Mesodermal cell (in vitro differentiated cells): ENCODE data around the gene AACS.

Source experiments
- H3K27ac ChIP-seq: 2 replicates; pipeline ENCODE4 v1.7.0; 2013; ENCODE audit warnings: mild to moderate bottlenecking, low read depth, low read length, moderate library complexity; ENCODE audit not compliant: severe bottlenecking
- H3K36me3 ChIP-seq: 2 replicates; pipeline ENCODE4 v1.7.1; 2013; ENCODE audit warnings: mild to moderate bottlenecking, low read length, moderate library complexity; ENCODE audit not compliant: control insufficient read depth, insufficient read depth
- H3K4me1 ChIP-seq: one replicate; pipeline ENCODE4 v1.7.1; 2013; ENCODE audit warnings: mild to moderate bottlenecking, low read length; ENCODE audit not compliant: insufficient read depth, control insufficient read depth, poor library complexity, severe bottlenecking
- H3K4me3 ChIP-seq: 2 replicates; pipeline ENCODE4 v1.7.0; 2013; ENCODE audit warnings: low read length, control low read depth, mild to moderate bottlenecking; ENCODE audit not compliant: insufficient read depth, poor library complexity, severe bottlenecking; ENCODE audit errors: extremely low read depth
- H3K9me3 ChIP-seq: 2 replicates; pipeline ENCODE4 v1.7.1; 2013; ENCODE audit warnings: mild to moderate bottlenecking, low read length, moderate library complexity; ENCODE audit not compliant: control insufficient read depth
- WGBS, 2 experiments: methylation state at CpG; one replicate each; pipeline ENCODE4 v1.1.5; 2013; ENCODE audit warnings: missing lambda C conversion rate in 2 of 2; ENCODE audit not compliant: insufficient coverage in 2 of 2; 5-methylcytosine and 5-hydroxymethylcytosine counted together

Gene AACS

DNA sequence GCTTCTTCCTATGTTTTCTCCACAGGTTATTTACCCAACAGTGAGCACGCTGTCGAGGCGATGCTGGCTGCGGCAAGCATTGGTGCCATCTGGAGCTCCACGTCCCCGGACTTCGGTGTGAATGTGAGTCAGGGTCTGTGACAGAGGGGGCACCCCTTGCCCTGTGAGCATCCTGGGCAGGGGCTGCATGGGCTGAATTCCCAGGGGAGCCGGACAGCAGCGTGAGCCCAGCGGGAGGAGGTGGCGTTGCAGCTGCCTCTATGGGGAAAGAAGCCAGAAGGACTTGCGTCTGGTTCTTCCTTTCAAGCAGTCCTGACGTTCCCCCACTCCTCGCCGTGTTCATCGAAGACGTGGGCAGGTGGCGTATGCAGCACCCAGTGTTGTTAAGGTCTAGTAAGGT is 26.2 kb downstream of the AACS start:
- Histone ChIP-seq H3K27ac (no peak overlapping the region), H3K36me3 (peaks cover 53% of the 10 kb centered on the region), H3K4me1 (peaks cover 2% of the 10 kb centered on the region), H3K9me3 (no peaks in the 10 kb centered on the region), H3K4me3 (no peak overlapping the region)
- 96 to 99% methylated on average over 17 of the region's 18 CpGs for WGBS, 2 experiments

DNA sequence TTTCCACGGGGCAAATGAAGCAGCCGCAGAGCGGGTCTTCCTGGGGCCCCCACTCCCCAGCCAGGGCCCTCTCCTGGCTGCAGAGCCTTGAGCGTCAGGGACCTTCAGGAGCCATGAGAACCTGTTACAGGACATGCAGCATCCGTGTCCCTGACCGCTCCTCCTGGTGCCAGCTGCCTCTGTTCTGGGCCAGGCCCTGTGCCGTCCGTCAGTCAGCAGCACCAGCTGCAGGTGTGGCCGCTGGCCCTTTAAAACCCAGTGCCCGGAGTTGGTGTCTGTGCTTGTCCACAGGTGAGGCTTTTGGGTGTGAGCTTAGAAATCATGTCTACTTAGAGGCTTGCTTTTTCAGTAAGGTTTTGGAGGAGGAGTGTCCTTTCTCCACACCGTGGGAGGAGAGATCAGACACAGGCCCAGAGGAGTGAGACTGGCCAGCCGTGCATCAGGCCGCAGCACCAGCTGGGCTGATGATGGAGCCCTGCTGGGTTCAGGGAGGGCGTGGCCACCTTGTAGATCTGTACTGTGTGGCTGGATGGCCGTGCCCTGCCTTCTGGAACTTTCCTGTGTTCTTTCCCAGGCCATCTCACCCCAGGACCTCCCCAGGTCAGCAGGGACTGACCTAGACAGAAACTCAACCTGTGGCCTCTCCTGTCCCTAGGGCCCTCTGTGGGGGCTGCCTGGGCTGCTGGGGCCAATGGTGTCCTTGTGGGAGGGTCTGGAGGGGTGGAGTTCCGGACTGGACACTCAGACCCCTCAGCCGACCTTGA is 27.1 kb downstream of the AACS start:
- 92 to 93% methylated on average over 15 to 16 of the region's 17 CpGs for WGBS, 2 experiments
- Histone ChIP-seq H3K4me1 (peaks cover 2% of the 10 kb centered on the region), H3K9me3 (no peaks in the 10 kb centered on the region), H3K4me3 (no peak overlapping the region), H3K27ac (no peak overlapping the region), H3K36me3 (peaks cover 53% of the 10 kb centered on the region)

DNA sequence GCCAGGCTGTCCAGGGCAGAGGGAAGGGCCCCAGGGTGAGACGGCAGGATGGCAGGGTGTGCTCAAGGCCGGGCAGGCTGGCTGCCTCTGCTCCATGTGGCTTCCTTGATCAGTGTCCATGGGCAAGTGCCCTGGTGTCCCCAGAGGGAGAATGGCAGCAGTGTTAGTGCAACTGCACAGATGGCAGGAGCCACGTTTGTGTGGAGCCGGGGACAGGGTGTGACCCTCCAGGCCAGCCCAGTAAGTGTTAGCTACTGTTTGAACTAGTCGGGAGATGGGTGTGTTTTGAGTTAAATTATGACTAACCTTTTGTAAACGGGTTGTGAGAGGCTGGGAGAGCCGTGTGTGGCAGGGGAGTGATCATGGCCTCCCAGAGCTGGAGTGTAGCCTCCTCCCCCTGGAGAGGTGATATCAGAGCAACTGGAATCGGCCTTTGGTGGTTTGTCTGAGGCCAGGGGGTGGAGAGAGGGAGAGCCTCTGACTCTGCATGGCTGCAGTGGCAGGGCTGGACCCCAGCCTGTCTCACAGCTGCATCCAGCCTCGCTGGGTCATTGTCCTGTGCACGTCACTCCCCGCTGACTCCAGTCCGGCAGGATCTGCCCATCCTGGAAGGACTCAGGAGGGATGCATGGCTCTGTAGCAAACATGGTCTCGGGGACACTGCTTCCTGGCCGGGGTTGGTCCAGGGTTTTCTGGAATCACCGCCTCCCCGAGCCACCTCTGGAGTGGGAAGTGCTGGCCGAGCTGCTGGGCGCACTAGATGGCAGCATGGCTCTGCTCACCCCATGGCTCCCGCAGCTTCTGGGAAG is 27.8 kb downstream of the AACS start:
- Histone ChIP-seq H3K4me3 (no peak overlapping the region), H3K9me3 (no peaks in the 10 kb centered on the region), H3K4me1 (peaks cover 2% of the 10 kb centered on the region), H3K27ac (no peak overlapping the region), H3K36me3 (peaks cover 51% of the 10 kb centered on the region)
- WGBS, 2 experiments: 93 to 94% methylated on average over 18 of the region's 19 CpGs

DNA sequence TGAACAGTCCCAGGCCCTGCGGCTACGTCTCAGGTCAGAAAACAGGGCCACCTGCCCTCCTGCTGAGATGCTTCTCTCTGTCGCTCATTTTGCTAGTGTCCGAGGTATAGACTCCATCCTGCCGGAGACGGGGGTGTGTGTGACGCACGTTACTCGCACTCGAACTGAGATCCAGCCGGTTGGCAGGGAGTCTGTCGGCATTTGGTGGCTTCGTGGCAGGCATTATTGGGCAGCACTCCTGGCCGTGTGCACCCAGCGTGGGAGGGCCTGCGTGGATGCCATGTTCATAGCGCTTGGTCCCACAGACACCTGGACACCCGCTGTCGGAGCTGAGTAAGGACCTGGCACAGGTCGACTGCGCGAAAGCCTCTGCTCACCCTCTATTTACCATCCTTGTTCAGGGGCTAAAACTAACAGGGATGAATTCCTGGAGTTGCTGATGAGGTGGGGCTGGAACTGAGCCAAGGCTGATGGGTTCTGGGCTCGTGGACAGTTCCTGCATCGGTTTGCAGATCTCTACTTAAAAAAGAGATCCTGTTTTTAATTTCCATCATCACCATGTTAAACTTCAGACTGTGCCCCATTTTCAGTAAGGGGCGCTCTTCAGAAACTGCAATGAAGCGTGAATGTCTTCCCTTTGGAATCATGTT is 28.6 kb downstream of the AACS start:
- Histone ChIP-seq H3K9me3 (no peaks in the 10 kb centered on the region), H3K27ac (no peak overlapping the region), H3K4me1 (peaks cover 2% of the 10 kb centered on the region), H3K4me3 (no peak overlapping the region), H3K36me3 (peaks cover 45% of the 10 kb centered on the region)
- 95% methylated on average over 21 to 23 of the region's 26 CpGs for WGBS, 2 experiments

DNA sequence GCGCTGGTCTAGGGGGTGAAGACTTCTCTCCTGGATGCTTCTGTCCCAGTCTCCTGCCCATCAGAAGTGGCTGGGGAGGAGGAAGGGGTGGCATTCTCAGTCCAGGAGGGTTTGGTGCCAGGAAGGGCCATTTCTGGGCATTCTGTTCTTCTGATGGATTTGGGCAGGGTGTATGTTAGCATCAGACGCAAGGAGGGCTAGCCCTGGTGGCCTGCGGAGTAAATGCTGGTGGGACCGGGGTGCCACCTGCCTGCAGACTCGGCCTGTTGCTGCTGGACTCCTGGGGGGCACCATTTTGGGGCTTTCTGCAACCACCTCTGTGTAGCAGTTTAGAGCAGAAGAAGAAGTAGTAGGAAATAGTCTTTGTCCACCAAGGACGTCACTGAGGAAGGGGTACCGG is 31.7 kb downstream of the AACS start:
- Histone ChIP-seq H3K36me3 (peaks cover 32% of the 10 kb centered on the region), H3K4me1 (peaks cover 2% of the 10 kb centered on the region), H3K27ac (no peak overlapping the region), H3K4me3 (no peak overlapping the region), H3K9me3 (no peaks in the 10 kb centered on the region)
- 94 to 96% methylated on average over 5 to 6 of the region's 7 CpGs for WGBS, 2 experiments

DNA sequence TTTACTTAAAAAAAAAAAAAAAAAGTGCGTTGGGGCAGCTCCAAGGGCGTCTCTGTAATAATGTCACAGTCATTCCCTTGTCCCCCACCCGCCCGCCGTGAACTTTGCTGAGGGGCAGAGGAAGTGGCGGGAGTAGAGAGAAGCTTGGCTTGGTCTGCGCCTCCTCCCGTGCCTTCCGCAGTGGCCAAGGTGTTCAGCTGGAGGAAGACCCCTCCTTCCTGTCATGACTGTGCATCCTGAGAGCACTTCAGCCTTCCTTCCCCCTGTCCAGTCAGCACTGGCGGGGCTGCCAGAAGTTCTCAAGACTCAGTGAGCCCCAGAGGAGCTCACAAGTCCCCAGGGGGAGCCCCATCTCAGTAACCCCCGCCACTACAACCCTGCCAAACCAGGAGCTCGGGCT is 32.2 kb downstream of the AACS start:
- 87% methylated on average over 5 to 7 of the region's 12 CpGs for WGBS, 2 experiments
- H3K9me3 ChIP-seq: no peaks in the 10 kb centered on the region
- H3K4me3 ChIP-seq: no peak overlapping the region

DNA sequence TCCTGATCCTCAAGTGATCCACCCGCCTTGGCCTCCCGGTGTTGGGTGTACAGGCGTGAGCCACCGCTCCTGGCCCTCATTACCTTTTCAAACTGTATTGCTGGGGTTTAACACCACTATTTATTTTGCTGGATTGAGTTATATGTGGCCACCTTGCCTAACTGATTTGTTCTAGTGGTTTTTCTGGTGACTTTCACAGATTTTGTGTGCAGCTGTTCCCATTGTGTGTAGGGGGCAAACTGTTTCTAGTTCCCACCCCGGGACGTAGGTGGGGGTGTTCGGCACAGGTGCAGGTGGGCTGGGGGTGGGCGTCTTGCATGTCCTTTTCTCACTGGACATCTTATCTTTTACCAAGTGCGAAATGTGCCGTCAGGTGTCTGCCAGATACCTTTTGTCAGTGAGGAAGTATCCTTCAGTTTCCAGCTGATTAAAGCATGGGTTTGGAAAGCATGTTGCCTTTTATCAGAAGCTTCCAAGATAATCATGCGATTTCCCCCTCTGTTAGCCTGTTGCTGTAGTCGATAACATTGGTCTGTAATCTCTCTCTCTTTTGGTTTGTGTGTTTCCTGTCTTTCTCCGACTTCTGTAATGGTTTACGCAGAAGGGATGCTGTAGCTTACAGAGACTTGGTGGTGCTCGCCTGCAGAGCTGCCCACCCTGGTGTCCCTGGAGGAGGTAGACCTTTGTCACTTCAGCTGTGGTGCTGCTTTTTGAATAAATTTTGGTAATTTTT is 33.6 kb downstream of the AACS start:
- Histone ChIP-seq H3K4me1 (no peaks in the 10 kb centered on the region), H3K27ac (no peak overlapping the region), H3K9me3 (no peaks in the 10 kb centered on the region), H3K36me3 (peaks cover 36% of the 10 kb centered on the region), H3K4me3 (no peak overlapping the region)
- WGBS, 2 experiments: 89% methylated on average over 14 of the region's 15 CpGs

More for the DNA sequence above, 32.2 kb downstream of the AACS start:
- Histone ChIP-seq H3K36me3 (peaks cover 34% of the 10 kb centered on the region), H3K27ac (no peak overlapping the region), H3K4me1 (peaks cover 2% of the 10 kb centered on the region)

DNA sequence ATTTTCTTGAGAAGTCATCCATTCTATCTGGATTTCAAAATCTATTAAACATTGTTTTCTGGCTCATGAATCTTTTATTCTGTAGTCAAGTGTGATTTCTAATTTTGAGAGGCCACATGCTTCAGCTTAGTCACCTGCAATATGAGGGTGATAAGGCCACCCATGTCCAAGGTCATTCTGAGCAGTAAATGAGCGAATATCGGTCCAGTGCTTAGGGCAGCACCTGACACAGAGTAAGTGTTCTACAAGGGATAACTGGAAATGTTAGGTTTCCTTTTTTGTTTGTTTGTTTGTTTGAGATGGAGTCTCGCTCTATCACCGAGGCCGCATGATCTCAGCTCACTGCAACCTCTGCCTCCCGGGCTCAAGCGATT is 34.2 kb downstream of the AACS start:
- H3K27ac ChIP-seq: no peak overlapping the region
- H3K4me1 ChIP-seq: no peaks in the 10 kb centered on the region
- peaks cover 30% of the 10 kb centered on the region for H3K36me3 ChIP-seq
- no peaks in the 10 kb centered on the region for H3K9me3 ChIP-seq
- 94 to 98% methylated on average over 5 of the region's 7 CpGs for WGBS, 2 experiments
- no peak overlapping the region for H3K4me3 ChIP-seq

DNA sequence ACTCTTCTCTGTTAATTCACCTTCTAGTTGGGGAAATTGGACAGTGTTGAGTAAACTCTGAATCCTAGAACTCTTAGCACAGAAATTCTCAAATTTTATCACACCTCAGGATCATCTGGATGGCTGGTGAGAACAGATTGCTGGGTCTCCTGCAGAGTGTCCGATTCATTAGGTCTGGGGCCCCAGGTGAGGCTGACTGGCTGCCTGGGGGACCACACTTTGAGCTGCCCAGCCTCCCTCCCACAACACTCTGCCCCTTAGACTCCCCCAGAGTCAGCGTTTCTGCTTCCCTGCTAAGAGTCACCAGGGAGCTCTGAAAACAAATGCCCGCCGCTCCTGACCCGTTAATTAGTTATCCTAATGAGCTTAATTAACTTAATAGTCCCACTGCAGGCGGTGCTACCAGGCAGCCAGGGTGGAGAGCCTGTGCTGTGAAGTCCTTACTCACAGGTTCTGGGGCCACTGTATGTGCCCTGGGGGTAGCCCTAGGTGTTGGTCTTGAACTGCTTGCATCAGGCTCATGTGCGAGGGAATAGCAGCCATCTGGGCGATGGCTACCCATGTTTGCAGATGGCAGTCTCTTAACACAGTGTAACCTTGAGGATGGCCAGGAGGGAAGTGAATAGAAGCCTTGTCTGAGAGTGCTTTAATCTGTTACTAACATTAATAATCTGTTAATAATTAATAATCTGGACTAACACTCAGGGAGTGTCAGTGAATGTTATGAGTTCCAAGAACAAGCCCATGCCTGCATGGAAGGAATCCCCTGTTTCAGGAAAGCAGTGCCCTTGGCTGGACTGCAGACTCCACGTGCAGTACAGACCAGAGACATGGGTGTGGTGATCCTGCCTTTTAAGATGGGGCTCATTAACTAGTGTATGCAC is 35.6 kb downstream of the AACS start:
- peaks cover 38% of the 10 kb centered on the region for H3K36me3 ChIP-seq
- no peaks in the 10 kb centered on the region for H3K9me3 ChIP-seq
- H3K4me3 ChIP-seq: no peak overlapping the region
- WGBS, 2 experiments: 90 to 100% methylated on average over 4 to 6 of the region's 9 CpGs
- H3K27ac ChIP-seq: no peak overlapping the region
- H3K4me1 ChIP-seq: no peaks in the 10 kb centered on the region

DNA sequence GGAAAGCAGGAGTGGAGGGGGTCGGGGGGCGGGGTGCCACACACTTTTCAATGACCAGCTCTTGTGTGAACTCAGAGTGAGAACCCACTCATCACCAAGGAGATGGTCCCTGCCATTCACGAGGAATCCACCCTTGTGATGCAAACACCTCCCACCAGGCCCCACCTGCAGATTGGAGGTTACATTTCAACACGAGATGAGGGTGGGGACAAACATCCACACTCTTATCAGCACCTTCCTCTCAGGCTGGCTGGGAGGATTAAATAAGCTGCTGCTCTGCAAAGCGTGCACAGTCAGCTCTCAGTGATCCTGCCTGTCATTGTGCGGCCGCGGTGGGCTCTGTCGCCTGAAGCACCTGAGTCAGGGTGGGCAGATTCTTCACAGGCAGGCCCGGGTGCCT is 39.7 kb downstream of the AACS start:
- 93% methylated on average over 7 to 9 of the region's 10 CpGs for WGBS, 2 experiments
- no peaks in the 10 kb centered on the region for H3K9me3 ChIP-seq
- peaks cover 62% of the 10 kb centered on the region for H3K36me3 ChIP-seq
- H3K4me3 ChIP-seq: no peak overlapping the region
- no peaks in the 10 kb centered on the region for H3K4me1 ChIP-seq
- no peak overlapping the region for H3K27ac ChIP-seq
